MM.1S (cell line): Measurements from ENCODE around the gene TRPV5.

Source experiments
- DNase-seq: peaks from one replicate; pipeline ENCODE4 v3.0.0-alpha.2; 2015
- H2AFZ ChIP-seq: fragments of 300-600 bp; sonication (generic); 2 replicates; pipeline ENCODE4 v1.6.0; 2016; ENCODE audit warnings: antibody characterized with exemption, low read length
- H3F3A ChIP-seq: fragments of 300-600 bp; sonication (generic); 2 replicates; pipeline ENCODE4 v1.6.1; 2016; ENCODE audit warnings: mild to moderate bottlenecking, antibody characterized with exemption, low read length, moderate library complexity, mixed read lengths; ENCODE audit not compliant: insufficient read depth
- H3K27ac ChIP-seq: fragments of 300-600 bp; sonication (generic); 2 replicates; pipeline ENCODE4 v1.5.1; 2016; ENCODE audit warnings: mild to moderate bottlenecking, low read length
- H3K27me3 ChIP-seq: fragments of 300-600 bp; sonication (generic); replicated peaks from 2 replicates; pipeline ENCODE4 v1.6.0; 2016; ENCODE audit warnings: low read length; ENCODE audit not compliant: insufficient read depth
- H3K36me3 ChIP-seq: fragments of 300-600 bp; sonication (generic); replicated peaks from 2 replicates; pipeline ENCODE4 v1.6.1; 2016; ENCODE audit warnings: mild to moderate bottlenecking, low read length, mixed read lengths; ENCODE audit not compliant: insufficient read depth
- H3K4me1 ChIP-seq: fragments of 300-600 bp; sonication (generic); 2 replicates; pipeline ENCODE4 v1.6.1; 2016; ENCODE audit warnings: low read length, mixed read lengths
- H3K4me2 ChIP-seq: fragments of 300-600 bp; sonication (generic); 2 replicates; pipeline ENCODE4 v1.6.0; 2016; ENCODE audit warnings: low read depth, low read length
- H3K4me3 ChIP-seq: fragments of 300-600 bp; sonication (generic); 2 replicates; pipeline ENCODE4 v1.5.1; 2016; ENCODE audit warnings: low read length, mixed read lengths
- H3K79me2 ChIP-seq: fragments of 300-600 bp; sonication (generic); 2 replicates; pipeline ENCODE4 v1.6.1; 2016; ENCODE audit warnings: mixed run types, low read length, mixed read lengths
- H3K9ac ChIP-seq: fragments of 300-600 bp; sonication (generic); 2 replicates; pipeline ENCODE4 v1.6.1; 2016; ENCODE audit warnings: low read length, mixed read lengths
- H3K9me2 ChIP-seq: fragments of 300-600 bp; sonication (generic); replicated peaks from 2 replicates; pipeline ENCODE4 v1.6.1; 2016; ENCODE audit warnings: mild to moderate bottlenecking, low read length, mixed read lengths; ENCODE audit not compliant: insufficient read depth
- H3K9me3 ChIP-seq: fragments of 300-600 bp; sonication (generic); replicated peaks from 2 replicates; pipeline ENCODE4 v1.6.1; 2016; ENCODE audit warnings: mild to moderate bottlenecking, low read length, mixed read lengths; ENCODE audit not compliant: insufficient read depth
- H4K20me1 ChIP-seq: fragments of 300-600 bp; sonication (generic); 2 replicates; pipeline ENCODE4 v1.6.1; 2016; ENCODE audit warnings: mild to moderate bottlenecking, low read length, moderate library complexity, mixed read lengths; ENCODE audit not compliant: insufficient read depth
- CTCF ChIP-seq: fragments of 300-600 bp; sonication (generic); IDR thresholded peaks from 2 replicates; pipeline ENCODE4 v1.5.1; 2016; ENCODE audit warnings: antibody characterized with exemption, low read length, mixed read lengths
- EZH2 ChIP-seq: fragments of 300-600 bp; sonication (generic); optimal IDR thresholded peaks from 2 replicates; pipeline ENCODE3; 2017; ENCODE audit warnings: low read depth, mild to moderate bottlenecking, antibody characterized with exemption, low read length, mixed read lengths
- EZH2phosphoT487 ChIP-seq: fragments of 300-600 bp; sonication (generic); IDR thresholded peaks from 2 replicates; pipeline ENCODE4 v1.6.1; 2018; ENCODE audit warnings: antibody characterized with exemption, low read length

The TRPV5 gene

GRCh38 chr7:142873871-142874270 lies 59.7 kb downstream of the TRPV5 start:
- Histone ChIP-seq H3K4me1 (no peaks in the 10 kb centered on the region), H3K79me2 (no peaks in the 10 kb centered on the region), H3K4me3 (no peak overlapping the region), H3K4me2 (no peak overlapping the region), H4K20me1 (no peaks in the 10 kb centered on the region), H3K27ac (no peak overlapping the region), H3F3A (no peaks in the 10 kb centered on the region), H3K27me3 (peaks cover 36% of the 10 kb centered on the region), H2AFZ (no peak overlapping the region), H3K36me3 (no peaks in the 10 kb centered on the region), H3K9ac (no peak overlapping the region), H3K9me2 (no peaks in the 10 kb centered on the region), H3K9me3 (no peaks in the 10 kb centered on the region)
- TF ChIP-seq CTCF (no peak), EZH2phosphoT487 (no peak), EZH2 (no peak)
- no peak for DNase-seq

- no peak overlapping the region for H3K4me2 ChIP-seq
- no peaks in the 10 kb centered on the region for H3K9me3 ChIP-seq
- no peak overlapping the region for H2AFZ ChIP-seq
- H3K36me3 ChIP-seq: no peaks in the 10 kb centered on the region
- no peak overlapping the region for H3K9ac ChIP-seq
- no peaks in the 10 kb centered on the region for H4K20me1 ChIP-seq
- H3K79me2 ChIP-seq: no peaks in the 10 kb centered on the region
- H3F3A ChIP-seq: no peaks in the 10 kb centered on the region
- DNase-seq: peak; percentile 40
- peaks cover 35% of the 10 kb centered on the region for H3K27me3 ChIP-seq
- TF ChIP-seq EZH2 (no peak), CTCF (peak; percentile 93), EZH2phosphoT487 (no peak)
- no peaks in the 10 kb centered on the region for H3K9me2 ChIP-seq
- H3K4me1 ChIP-seq: no peaks in the 10 kb centered on the region
- no peak overlapping the region for H3K27ac ChIP-seq
- no peak overlapping the region for H3K4me3 ChIP-seq
Measured at GRCh38 chr7:142873281-142873784, 60.2 kb downstream of the TRPV5 start.

DNA sequence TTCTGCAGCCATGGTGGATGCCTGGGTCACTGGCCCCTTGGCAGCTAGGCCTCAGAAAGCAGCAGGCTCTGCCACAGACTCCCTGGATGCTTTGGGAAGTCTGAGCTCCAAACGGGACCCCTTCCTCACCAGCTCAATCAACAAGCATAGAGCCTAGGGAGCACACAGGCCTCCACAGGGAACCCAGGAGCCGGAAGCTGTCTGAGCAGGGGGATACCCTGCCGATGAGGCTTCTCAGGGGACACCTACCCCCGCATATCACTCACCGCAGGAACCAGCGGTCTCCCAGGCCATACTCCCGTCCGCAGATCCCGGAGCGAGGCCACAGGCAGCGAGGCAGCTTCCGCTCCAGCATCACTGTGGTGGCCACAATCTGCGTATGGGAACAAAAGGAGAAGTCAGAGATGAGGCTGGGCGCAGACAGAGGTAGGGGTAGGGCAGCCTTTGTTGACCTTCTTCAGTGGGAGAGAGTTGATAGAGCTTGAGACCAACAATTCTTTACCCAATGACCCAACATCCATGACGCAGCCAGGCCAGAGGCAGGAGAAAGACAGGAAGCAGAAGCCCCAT lies 61.4 kb downstream of the TRPV5 start:
- Histone ChIP-seq H3K9me2 (no peaks in the 10 kb centered on the region), H3K79me2 (no peaks in the 10 kb centered on the region), H2AFZ (no peak overlapping the region), H3K27ac (no peak overlapping the region), H3K36me3 (no peaks in the 10 kb centered on the region), H3K4me3 (no peak overlapping the region), H3K27me3 (peaks cover 39% of the 10 kb centered on the region), H4K20me1 (no peaks in the 10 kb centered on the region), H3K4me2 (no peak overlapping the region), H3K9ac (no peak overlapping the region), H3F3A (no peaks in the 10 kb centered on the region), H3K4me1 (no peaks in the 10 kb centered on the region), H3K9me3 (no peaks in the 10 kb centered on the region)
- no peak for DNase-seq
- no peak for TF ChIP-seq EZH2

DNA sequence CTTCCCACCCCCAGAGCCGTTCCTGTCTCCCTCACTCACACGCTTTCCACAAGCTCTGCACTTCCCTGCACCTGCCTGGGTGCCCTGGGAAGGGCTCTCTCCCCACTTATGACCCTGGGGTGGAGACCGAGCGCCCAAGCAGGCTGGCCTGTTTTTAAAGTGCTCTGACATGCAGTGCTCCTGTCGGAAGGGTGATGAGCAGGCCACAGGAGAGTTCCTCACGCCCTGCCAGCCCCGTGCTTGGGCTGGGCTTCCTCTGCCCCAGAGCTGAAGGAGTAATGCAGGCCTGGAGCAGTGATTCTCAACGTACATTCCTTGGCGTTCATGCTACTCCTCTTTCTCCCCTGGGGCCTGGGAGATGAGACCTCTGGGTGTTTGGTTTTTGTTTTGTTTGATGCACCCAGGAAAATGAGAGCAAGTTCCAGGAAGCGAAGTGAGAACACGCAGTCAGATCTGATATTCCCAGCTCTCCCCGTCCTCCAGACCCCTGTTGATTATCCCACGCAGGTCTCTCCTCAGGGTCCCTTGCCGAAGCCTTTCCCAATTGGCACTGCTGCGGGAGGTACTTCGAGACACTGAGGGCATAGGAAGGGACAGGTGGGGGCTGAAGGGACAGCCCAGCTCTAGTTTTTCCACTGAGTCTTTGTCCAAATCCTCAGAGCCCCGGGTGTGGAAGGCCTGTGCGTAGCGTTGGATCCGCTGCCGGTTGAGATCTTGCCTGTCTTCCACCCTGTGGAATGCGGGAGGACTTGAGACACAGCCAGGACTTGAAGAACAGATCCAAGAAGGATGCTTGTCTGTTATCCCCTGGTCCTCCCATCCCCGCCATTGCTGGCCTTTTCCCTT lies 62.1 kb downstream of the TRPV5 start:
- H2AFZ ChIP-seq: no peak overlapping the region
- H4K20me1 ChIP-seq: no peaks in the 10 kb centered on the region
- no peaks in the 10 kb centered on the region for H3K9me3 ChIP-seq
- H3K36me3 ChIP-seq: no peaks in the 10 kb centered on the region
- no peak overlapping the region for H3K27ac ChIP-seq
- no peaks in the 10 kb centered on the region for H3F3A ChIP-seq
- H3K4me1 ChIP-seq: no peaks in the 10 kb centered on the region
- H3K9ac ChIP-seq: no peak overlapping the region
- H3K9me2 ChIP-seq: no peaks in the 10 kb centered on the region
- no peak overlapping the region for H3K4me3 ChIP-seq
- no peak for DNase-seq
- H3K79me2 ChIP-seq: no peaks in the 10 kb centered on the region
- no peak for TF ChIP-seq EZH2phosphoT487
- TF ChIP-seq EZH2: no peak
- TF ChIP-seq CTCF: no peak
- no peak overlapping the region for H3K4me2 ChIP-seq
- H3K27me3 ChIP-seq: peaks cover 45% of the 10 kb centered on the region
